Transverse colon (tissue), 3 donors: Measurements from ENCODE around the gene FAM170B.

Experiments
- EP300 ChIP-seq: sonication (generic); formaldehyde crosslinking; IDR thresholded peaks from one replicate; pipeline ENCODE4 v1.6.1; 2017; ENCODE audit warnings: antibody characterized with exemption, low read depth
- TF ChIP-seq, protein P1 (sequence below), 5 experiments: fragments of 200-600 bp in 3 of 5; fragments of 450-650 bp in 2 of 5; sonication (generic) in 3 of 5; IDR thresholded peaks; 1 replicate in 2 of 5; 2 replicates in 3 of 5; pipeline ENCODE4 v1.5.1; 2016 to 2017; ENCODE audit warnings: antibody characterized with exemption in 5 of 5, inconsistent platforms in 3 of 5, mild to moderate bottlenecking in 2 of 5, moderate library complexity in 1 of 5

GRCh38 chr10:49134327-49134726, 506 bp upstream of the FAM170B start:
- TF ChIP-seq, protein P1, sequence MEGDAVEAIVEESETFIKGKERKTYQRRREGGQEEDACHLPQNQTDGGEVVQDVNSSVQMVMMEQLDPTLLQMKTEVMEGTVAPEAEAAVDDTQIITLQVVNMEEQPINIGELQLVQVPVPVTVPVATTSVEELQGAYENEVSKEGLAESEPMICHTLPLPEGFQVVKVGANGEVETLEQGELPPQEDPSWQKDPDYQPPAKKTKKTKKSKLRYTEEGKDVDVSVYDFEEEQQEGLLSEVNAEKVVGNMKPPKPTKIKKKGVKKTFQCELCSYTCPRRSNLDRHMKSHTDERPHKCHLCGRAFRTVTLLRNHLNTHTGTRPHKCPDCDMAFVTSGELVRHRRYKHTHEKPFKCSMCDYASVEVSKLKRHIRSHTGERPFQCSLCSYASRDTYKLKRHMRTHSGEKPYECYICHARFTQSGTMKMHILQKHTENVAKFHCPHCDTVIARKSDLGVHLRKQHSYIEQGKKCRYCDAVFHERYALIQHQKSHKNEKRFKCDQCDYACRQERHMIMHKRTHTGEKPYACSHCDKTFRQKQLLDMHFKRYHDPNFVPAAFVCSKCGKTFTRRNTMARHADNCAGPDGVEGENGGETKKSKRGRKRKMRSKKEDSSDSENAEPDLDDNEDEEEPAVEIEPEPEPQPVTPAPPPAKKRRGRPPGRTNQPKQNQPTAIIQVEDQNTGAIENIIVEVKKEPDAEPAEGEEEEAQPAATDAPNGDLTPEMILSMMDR (IDR thresholded peaks at IDR 0.05), result no peak
- TF ChIP-seq EP300, result no peak
